GM12878 (cell line): Measurements from ENCODE around the gene STRN4. TPM values are rescaled to one million over a fixed set of nuclear protein-coding genes. Genes with fewer than 3 reads are reported as not detected.

Source experiments
- ATAC-seq: fragments of 200-7000 bp; cut with Tn5 transposase; 3 replicates; pipeline ENCODE4 v1.9.1; 2020; ENCODE audit warnings: mild to moderate bottlenecking, moderate library complexity
- BruUV-seq: library from RNA; stranded (reverse); fragments of 400-500 nt; replicated peaks from 2 replicates; lab custom pipeline; 2021; lab: Mats Ljungman, UMichigan
- CTCF ChIA-PET: fragments of 300-600 bp; sonication (Branson Sonifier 250); formaldehyde crosslinking; extraction: SDS; loops from one replicate; lab custom pipeline; 2021; ENCODE audit warnings: inconsistent platforms; lab: Yijun Ruan, JAX
- POLR2A ChIA-PET: fragments of 350-600 bp; formaldehyde crosslinking; extraction: SDS; loops from one replicate; lab custom pipeline; 2021; ENCODE audit warnings: inconsistent platforms; lab: Charles Lee
- RAD21 ChIA-PET: fragments of 300-600 bp; sonication (Branson Sonifier 250); formaldehyde crosslinking; loops from one replicate; lab custom pipeline; 2023; ENCODE audit warnings: antibody characterized with exemption; ENCODE audit not compliant: unreplicated experiment; lab: Charles Lee
- SMC1A ChIA-PET: fragments of 300-600 bp; sonication (Branson Sonifier 250); formaldehyde crosslinking; loops from one replicate; lab custom pipeline; 2023; ENCODE audit not compliant: unreplicated experiment, uncharacterized antibody; lab: Charles Lee
- DNase-seq: peaks from one replicate; pipeline ENCODE4 v3.0.0-alpha.2; 2011; ENCODE audit warnings: low read depth, low spot score
- FAIRE-seq: peaks from 3 replicates; lab custom pipeline; 2011; peaks lifted over from hg19 to GRCh38; lab: Jason Lieb, UNC
- H2AFZ ChIP-seq: 2 replicates; pipeline ENCODE4 v1.6.0; 2011; ENCODE audit warnings: low read depth, low read length, control low read depth; ENCODE audit not compliant: control insufficient read depth
- H3K27ac ChIP-seq: 2 replicates; pipeline ENCODE4 v1.5.1; 2011; ENCODE audit warnings: control low read depth; ENCODE audit not compliant: control insufficient read depth, insufficient read depth
- H3K27me3 ChIP-seq, 2 experiments: replicated peaks in 1 of 2; 2 replicates each; pipeline versions ENCODE4 v1.6.0 to v1.6.1; 2011; ENCODE audit warnings: low read length in 1 of 2; ENCODE audit not compliant: control insufficient read depth in 2 of 2, insufficient read depth in 2 of 2
- H3K36me3 ChIP-seq, 2 experiments: 2 replicates each; pipeline ENCODE4 v1.5.1; 2011; ENCODE audit warnings: low read length in 1 of 2; ENCODE audit not compliant: control insufficient read depth in 2 of 2, insufficient read depth in 2 of 2
- H3K4me1 ChIP-seq: 2 replicates; pipeline ENCODE4 v1.6.1; 2011; ENCODE audit warnings: mild to moderate bottlenecking, low read length, moderate library complexity, mixed read lengths; ENCODE audit not compliant: control insufficient read depth, insufficient read depth
- H3K4me2 ChIP-seq: 2 replicates; pipeline ENCODE4 v1.6.0; 2011; ENCODE audit warnings: control low read depth; ENCODE audit not compliant: control insufficient read depth, insufficient read depth
- H3K4me3 ChIP-seq: fragments of 200-600 bp; sonication (generic); 2 replicates; pipeline ENCODE4 v1.5.1; 2016
- H3K79me2 ChIP-seq: 2 replicates; pipeline ENCODE4 v1.6.0; 2011; ENCODE audit warnings: low read length; ENCODE audit not compliant: control insufficient read depth, insufficient read depth
- H3K9ac ChIP-seq: 2 replicates; pipeline ENCODE4 v1.8.0; 2011; ENCODE audit warnings: low read length, control low read depth, mixed read lengths; ENCODE audit not compliant: control insufficient read depth, insufficient read depth
- H3K9me3 ChIP-seq: replicated peaks from 3 replicates; pipeline ENCODE4 v1.5.1; 2011; ENCODE audit warnings: mild to moderate bottlenecking, low read length; ENCODE audit not compliant: control insufficient read depth, insufficient read depth
- H4K20me1 ChIP-seq: 2 replicates; pipeline ENCODE4 v1.6.0; 2011; ENCODE audit not compliant: control insufficient read depth, insufficient read depth
- BHLHE40 ChIP-seq, 2 experiments: fragments of 450-650 bp in 1 of 2; IDR thresholded peaks; 2 replicates each; pipeline ENCODE4 v1.6.1; 2011 to 2017; ENCODE audit warnings: low read depth in 2 of 2, borderline replicate concordance in 1 of 2, improper control_type of control experiment in 1 of 2, low read length in 1 of 2, mild to moderate bottlenecking in 1 of 2
- CREB1 ChIP-seq: IDR thresholded peaks from 2 replicates; pipeline ENCODE4 v1.6.1; 2012; ENCODE audit warnings: low read depth, mild to moderate bottlenecking, inconsistent platforms
- CREM ChIP-seq: IDR thresholded peaks from 2 replicates; pipeline ENCODE4 v1.6.1; 2014; ENCODE audit warnings: antibody characterized with exemption, low read depth
- IRF4 ChIP-seq: IDR thresholded peaks from 2 replicates; pipeline ENCODE4 v1.6.1; 2011; ENCODE audit warnings: low read depth, low read length
- KDM1A ChIP-seq: fragments of 200-600 bp; sonication (generic); IDR thresholded peaks from 2 replicates; pipeline ENCODE4 v1.6.1; 2016; ENCODE audit warnings: borderline replicate concordance
- KLF5 ChIP-seq: fragments of 450-650 bp; IDR thresholded peaks from 2 replicates; pipeline ENCODE4 v1.6.1; 2014; ENCODE audit warnings: mild to moderate bottlenecking; ENCODE audit not compliant: partially characterized antibody
- NFYB ChIP-seq: IDR thresholded peaks from 2 replicates; pipeline ENCODE4 v1.6.1; 2011; ENCODE audit warnings: low read depth, mild to moderate bottlenecking, low read length, improper control_type of control experiment, moderate library complexity; ENCODE audit not compliant: insufficient read depth
- REST ChIP-seq: IDR thresholded peaks from 2 replicates; pipeline ENCODE4 v1.6.1; 2012; ENCODE audit warnings: mild to moderate bottlenecking, low read depth, low read length
- RFX5 ChIP-seq: IDR thresholded peaks from 2 replicates; pipeline ENCODE4 v1.6.1; 2011; ENCODE audit warnings: low read depth, low read length, improper control_type of control experiment
- SMAD1 ChIP-seq: fragments of 450-650 bp; IDR thresholded peaks from 2 replicates; pipeline ENCODE4 v1.6.1; 2018; ENCODE audit warnings: mild to moderate bottlenecking, low read depth; ENCODE audit not compliant: partially characterized antibody
- WGBS: methylation state at CpG from one replicate; pipeline ENCODE4 v1.1.6; 2016; ENCODE audit warnings: low lambda C conversion rate; ENCODE audit not compliant: insufficient replicate concordance, insufficient coverage; ENCODE audit errors: missing lambda C conversion rate; 5-methylcytosine and 5-hydroxymethylcytosine counted together
- in situ Hi-C: fragments of 300-500 bp; cut with MboI; formaldehyde crosslinking; loops from 9 replicates; pipeline ENCODE4 v1.14.3; 2018; ENCODE audit warnings: mixed read lengths
- intact Hi-C: fragments of 100-400 bp; cut with micrococcal nuclease; formaldehyde crosslinking; loops from one replicate; pipeline ENCODE4 v1.14.2; 2022; ENCODE audit not compliant: unreplicated experiment
- polyA plus RNA-seq, 11 experiments: library from polyadenylated mRNA; depleted of rRNA in 4 of 11; unstranded in 6 of 11; stranded (reverse) in 5 of 11; fragments of >200 nt; fragmentation: Nextera tagmentation in 4 of 11; fragmentation: Illumina TruSeq in 1 of 11; extraction: Ambion mirVana in 4 of 11; extraction: Trizol in 1 of 11; gene quantifications; 1 replicate in 1 of 11; 2 replicates in 10 of 11; pipeline versions ENCODE4 v1.2.1 to v1.2.3, GENCODE V29; 2011 to 2016; ENCODE audit warnings: inconsistent platforms in 2 of 11, missing spikeins in 2 of 11, low read depth in 1 of 11
- total RNA-seq, 4 experiments: library from RNA; depleted of rRNA in 3 of 4; stranded (reverse); fragments of >200 nt in 3 of 4; fragmentation: Illumina TruSeq in 1 of 4; extraction: Trizol in 1 of 4; gene quantifications; 2 replicates each; pipeline versions ENCODE4 v1.2.1 to v1.2.3, GENCODE V29; 2013 to 2021

STRN4 gene
- total and polyA plus RNA-seq, 10 of the 15 experiments (the other 5 are each of a cell fraction or from before 2014, with no cell fraction given) = 0.42 to 62.8 (median 22.5) TPM

GRCh38 chr19:46674416-46675178 lies 71.7 kb downstream of the STRN4 start:
- intact Hi-C loops (no loop called here), in situ Hi-C loops (no loop called here)
- TSS peak; percentile 74 for BruUV-seq
- ATAC-seq = peak; percentile 34; the same call in 2 of the 3 replicates
- H3K4me3 ChIP-seq = no peak overlapping the region
- SMC1A ChIA-PET = no interaction called here
- WGBS = 96% methylated on average over 21 of the region's 21 CpGs
- H3K27ac ChIP-seq = no peak overlapping the region
- H3K79me2 ChIP-seq = no peaks in the 10 kb centered on the region
- H4K20me1 ChIP-seq = peaks cover 4% of the 10 kb centered on the region; the same call in 1 of the 2 replicates
- DNase-seq = no peak
- H3K9ac ChIP-seq = no peak overlapping the region
- RAD21 ChIA-PET = interaction anchor here (1.1 kb wide), 1 partner anchor 13 kb away, joined by 3 read pairs; no protein-coding TSS in a partner anchor
- no peaks in the 10 kb centered on the region for H3K9me3 ChIP-seq
- TF ChIP-seq KDM1A (no peak), REST (no peak), CREM (peak; percentile 65; the same call in 1 of the 2 replicates), SMAD1 (no peak), KLF5 (no peak), RFX5 (peak; percentile 92), NFYB (peak; percentile 73), CREB1 (peak; percentile 68; the same call in 1 of the 2 replicates), BHLHE40 (IDR thresholded peaks at IDR 0.05; ENCODE audit: borderline replicate concordance in 1 of 2, low read depth in 2 of 2, low read length in 1 of 2) (no peak), IRF4 (no peak)
- no peak for FAIRE-seq
- H3K27me3 ChIP-seq = no peaks in the 10 kb centered on the region
- H3K4me2 ChIP-seq = no peak overlapping the region
- CTCF ChIA-PET = interaction anchor here (1.3 to 1.6 kb wide), 2 partner anchors 13 to 29 kb away, joined by 3 to 5 read pairs; no protein-coding TSS in a partner anchor
- H2AFZ ChIP-seq = no peak overlapping the region
- POLR2A ChIA-PET = no interaction called here
- H3K4me1 ChIP-seq = no peaks in the 10 kb centered on the region
- H3K36me3 ChIP-seq = peaks cover 28 to 39% of the 10 kb centered on the region in 2 experiments
